Measurements from ENCODE around the gene IL18RAP.

Gene IL18RAP

GRCh38 chr2:102421890-102422759 is 835 bp upstream of the IL18RAP start:
- no peak for DNase-seq (ENCODE audit: low spot score)

GRCh38 chr2:102423368-102423767 is 408 bp downstream of the IL18RAP start:
- no peak for DNase-seq (ENCODE audit: low spot score)

- no peak for DNase-seq (ENCODE audit: low spot score)
Measured at GRCh38 chr2:102424754-102425153, 1.8 kb downstream of the IL18RAP start.

GRCh38 chr2:102425441-102426132 is 2.6 kb downstream of the IL18RAP start:
- no peak for DNase-seq (ENCODE audit: low spot score)

- DNase-seq (ENCODE audit: low spot score), result no peak
Measured at GRCh38 chr2:102427249-102427648, 4.3 kb downstream of the IL18RAP start.

- no peak for DNase-seq (ENCODE audit: low spot score)
Measured at GRCh38 chr2:102428573-102428972, 5.6 kb downstream of the IL18RAP start.

- no peak for DNase-seq (ENCODE audit: low spot score)
Measured at GRCh38 chr2:102432386-102432785, 9.4 kb downstream of the IL18RAP start.

- no peak for DNase-seq (ENCODE audit: low spot score)
Measured at GRCh38 chr2:102433973-102434654, 11.2 kb downstream of the IL18RAP start.

GRCh38 chr2:102434655-102435381 is 11.9 kb downstream of the IL18RAP start:
- no peak for DNase-seq (ENCODE audit: low spot score)

GRCh38 chr2:102435741-102436140 is 12.8 kb downstream of the IL18RAP start:
- no peak for DNase-seq (ENCODE audit: low spot score)

- DNase-seq (ENCODE audit: low spot score), result no peak
Measured at GRCh38 chr2:102436323-102436722, 13.4 kb downstream of the IL18RAP start.

- no peak for DNase-seq (ENCODE audit: low spot score)
Measured at GRCh38 chr2:102437122-102437521, 14.2 kb downstream of the IL18RAP start.

GRCh38 chr2:102438111-102438510 is 15.2 kb downstream of the IL18RAP start:
- no peak for DNase-seq (ENCODE audit: low spot score)

GRCh38 chr2:102438578-102438977 is 15.6 kb downstream of the IL18RAP start:
- DNase-seq (ENCODE audit: low spot score), result peak; percentile 59

GRCh38 chr2:102439065-102439695 is 16.2 kb downstream of the IL18RAP start:
- DNase-seq (ENCODE audit: low spot score), result no peak

- DNase-seq (ENCODE audit: low spot score), result peak; percentile 71
Measured at GRCh38 chr2:102442967-102443828, 20.2 kb downstream of the IL18RAP start.

- no peak for DNase-seq (ENCODE audit: low spot score)
Measured at GRCh38 chr2:102444233-102444632, 21.3 kb downstream of the IL18RAP start.

- DNase-seq (ENCODE audit: low spot score), result no peak
Measured at GRCh38 chr2:102446936-102447335, 24.0 kb downstream of the IL18RAP start.

- peak; percentile 70 for DNase-seq (ENCODE audit: low spot score)
Measured at GRCh38 chr2:102449370-102449974, 26.5 kb downstream of the IL18RAP start.

GRCh38 chr2:102451968-102452367 is 29.0 kb downstream of the IL18RAP start:
- DNase-seq (ENCODE audit: low spot score), result no peak

Data from activated CD4-positive, alpha-beta T cell treated with anti-CD3 and anti-CD28 coated beads, Interleukin-2, Interleukin-4, amounts not matched to agents 100 ng/mL and 50 ng/mL, durations not matched to agents 16 hours and 8 hours (primary cell).